Activated naive CD8-positive, alpha-beta T cell treated with anti-CD3 and anti-CD28 coated beads, Interleukin-2, amount 50 U/mL, for 16 hours (primary cell): ENCODE data around the gene SLC39A7.
"Not testable (repeated sequence)": the region's sequence is repeated elsewhere in the genome, so short reads cannot be mapped to it uniquely, and the experiment has no call there.

ENCODE experiments used
- DNase-seq: peaks from one replicate; pipeline ENCODE4 v3.0.0-alpha.2; 2020; ENCODE audit warnings: low read depth, low spot score

The SLC39A7 gene

GRCh38 chr6:33205191-33206026 lies 4.7 kb downstream of the SLC39A7 start:
- no peak for DNase-seq

DNA sequence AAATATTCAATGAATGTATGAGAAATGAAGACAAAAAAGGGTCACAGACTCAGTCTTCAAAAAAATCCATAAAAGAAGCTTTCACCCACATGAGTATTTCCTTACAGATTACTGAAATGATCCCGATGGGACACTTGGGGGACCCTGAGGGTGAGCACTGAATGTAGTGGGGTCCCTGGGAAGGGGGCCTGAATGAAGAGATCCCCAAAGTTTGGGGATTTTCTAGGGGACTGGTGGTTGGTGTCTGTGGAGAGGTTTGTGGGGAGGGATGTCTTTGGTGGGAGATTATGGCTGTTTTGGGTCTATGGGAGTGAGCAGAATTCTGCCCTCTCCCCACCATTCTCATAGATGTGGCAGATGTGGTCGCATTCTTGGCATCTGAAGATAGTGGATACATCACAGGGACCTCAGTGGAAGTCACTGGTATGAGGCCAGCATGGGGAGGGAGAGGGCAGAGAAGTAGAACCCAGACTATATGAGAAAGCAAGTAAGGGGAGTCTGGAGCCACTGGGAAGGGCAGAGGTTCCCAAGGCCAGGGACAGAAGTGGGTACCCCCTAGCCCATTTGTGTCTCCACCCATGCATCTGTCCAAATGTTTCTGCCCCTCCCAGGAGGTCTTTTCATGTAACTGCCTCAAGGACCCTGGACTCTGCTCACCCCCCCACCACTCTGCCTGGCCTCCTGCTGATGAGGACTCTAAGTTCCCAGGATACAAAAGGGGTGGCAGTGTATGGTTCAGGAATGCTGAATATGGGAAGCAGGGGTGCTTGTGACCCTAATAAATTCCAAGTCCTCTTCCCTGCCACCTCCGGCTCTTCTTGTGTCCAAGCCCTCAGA lies 5.6 kb downstream of the SLC39A7 start:
- no peak for DNase-seq

DNA sequence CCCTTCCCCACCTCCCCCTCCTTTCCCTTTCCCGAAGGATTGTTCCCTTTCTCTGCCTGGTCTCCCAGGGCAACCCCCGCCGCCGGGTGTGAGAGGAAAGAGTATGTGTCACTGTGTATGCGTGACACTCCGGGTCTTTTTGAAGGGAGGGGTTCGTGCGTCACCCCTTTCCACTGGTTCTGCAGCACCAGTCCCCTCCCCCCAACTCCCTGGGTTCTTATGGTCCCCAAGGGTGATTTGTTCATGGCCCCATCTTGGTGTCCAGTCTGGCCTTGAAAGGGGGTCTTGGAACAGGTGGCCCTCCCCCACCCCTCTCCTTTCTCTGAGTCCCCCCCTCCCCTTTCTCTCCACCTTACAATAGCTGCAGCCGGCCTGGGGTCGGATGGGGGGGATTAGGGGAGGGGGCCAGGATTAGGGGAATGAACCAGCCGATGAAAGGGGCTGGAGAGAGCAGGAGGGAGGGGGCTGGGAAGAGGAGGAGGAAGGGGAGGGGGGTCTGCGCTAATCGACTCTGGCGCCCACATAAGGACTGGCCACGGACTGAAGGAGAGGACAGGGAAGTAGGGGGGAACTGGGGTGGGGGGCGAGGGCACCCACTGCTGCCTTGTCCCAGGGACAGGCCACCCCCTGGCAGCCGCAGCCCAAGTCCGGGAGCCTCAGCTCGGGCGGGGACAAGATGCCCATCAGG lies 6.3 kb downstream of the SLC39A7 start:
- no peak for DNase-seq

DNA sequence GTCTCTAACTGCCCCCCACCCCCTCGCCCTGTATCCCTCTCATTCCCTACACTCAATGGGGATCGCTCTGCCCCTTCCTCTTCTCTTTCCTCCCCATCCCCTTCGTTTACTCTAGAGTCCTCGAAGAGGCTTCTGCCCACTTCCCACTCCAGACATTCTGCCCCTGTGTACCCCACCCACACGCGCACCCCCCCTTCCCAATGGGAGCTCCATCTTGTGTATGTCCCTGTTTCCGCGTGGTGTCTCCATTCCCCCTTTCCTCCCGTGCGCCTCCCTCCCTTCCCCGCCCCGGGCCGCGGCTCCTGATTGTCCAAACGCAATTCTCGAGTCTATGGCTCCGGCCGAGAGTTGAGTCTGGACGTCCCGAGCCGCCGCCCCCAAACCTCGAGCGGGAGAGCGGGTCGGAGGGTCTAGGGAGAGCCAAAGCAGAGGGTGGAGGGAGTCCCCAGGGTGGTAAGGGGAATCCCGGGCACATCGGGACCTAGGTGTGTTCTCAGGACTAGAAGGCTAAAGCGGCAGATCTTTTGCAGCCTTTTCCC lies 7.0 kb downstream of the SLC39A7 start:
- no peak for DNase-seq

DNA sequence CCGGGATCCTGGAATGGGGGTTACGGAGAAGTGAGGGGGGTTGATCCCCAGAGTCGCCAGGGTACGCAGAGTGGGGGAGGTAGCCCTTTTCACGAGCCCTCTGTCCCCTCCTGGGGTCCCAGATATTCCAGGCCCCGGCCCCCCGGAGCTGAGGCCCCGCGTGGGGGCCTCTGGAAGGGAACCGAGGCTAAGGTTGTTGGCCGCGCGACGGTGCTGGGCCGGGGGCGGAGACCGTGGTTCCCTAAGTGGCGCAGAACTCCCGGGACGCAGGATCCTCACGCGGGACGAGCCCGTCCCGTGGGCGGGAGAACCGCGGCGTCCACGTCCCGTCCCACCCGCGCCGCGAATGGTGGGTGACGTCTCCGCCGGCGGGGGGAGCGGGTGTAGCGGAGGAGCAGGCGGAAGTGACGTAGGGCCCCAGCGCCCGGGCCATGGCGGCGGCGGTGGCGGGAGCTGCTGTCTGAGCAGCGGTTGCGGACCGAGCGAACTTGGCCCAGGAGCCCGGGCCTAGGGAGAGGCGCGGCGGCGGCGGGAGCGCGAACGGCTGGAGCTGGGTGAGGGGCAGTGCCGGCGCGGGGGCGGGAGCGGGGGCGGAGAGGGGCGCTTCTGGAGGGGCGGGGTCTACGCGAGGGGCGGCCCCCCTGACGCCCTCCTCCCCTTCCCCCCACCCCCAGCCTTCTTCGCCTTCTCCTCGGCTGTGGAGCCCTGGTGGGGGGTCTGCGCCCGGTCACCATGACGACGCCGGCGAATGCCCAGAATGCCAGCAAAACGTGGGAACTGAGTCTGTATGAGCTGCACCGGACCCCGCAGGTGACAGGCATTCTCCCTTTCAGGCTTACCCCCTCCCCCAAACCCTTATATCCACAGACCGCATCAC lies 7.7 kb downstream of the SLC39A7 start, which contains the start of gene RING1:
Gene RING1, plus strand, starts transcription at position 410 of the 877 bp plus-strand sequence. Its CDS starts 323 bp downstream, at position 733.
- peak; percentile 72 for DNase-seq

DNA sequence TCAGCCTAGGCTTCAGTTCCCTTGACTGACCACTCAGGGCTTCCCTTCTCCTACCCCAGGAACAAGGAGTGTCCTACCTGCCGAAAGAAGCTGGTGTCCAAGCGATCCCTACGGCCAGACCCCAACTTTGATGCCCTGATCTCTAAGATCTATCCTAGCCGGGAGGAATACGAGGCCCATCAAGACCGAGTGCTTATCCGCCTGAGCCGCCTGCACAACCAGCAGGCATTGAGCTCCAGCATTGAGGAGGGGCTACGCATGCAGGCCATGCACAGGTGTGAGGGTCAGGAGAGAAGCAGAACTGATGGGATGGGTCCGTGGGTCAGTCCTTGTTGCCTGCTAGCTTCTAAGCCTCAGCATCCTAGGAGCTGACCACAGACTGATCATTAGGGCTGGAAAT lies 9.2 kb downstream of the SLC39A7 start:
- DNase-seq: no peak

DNA sequence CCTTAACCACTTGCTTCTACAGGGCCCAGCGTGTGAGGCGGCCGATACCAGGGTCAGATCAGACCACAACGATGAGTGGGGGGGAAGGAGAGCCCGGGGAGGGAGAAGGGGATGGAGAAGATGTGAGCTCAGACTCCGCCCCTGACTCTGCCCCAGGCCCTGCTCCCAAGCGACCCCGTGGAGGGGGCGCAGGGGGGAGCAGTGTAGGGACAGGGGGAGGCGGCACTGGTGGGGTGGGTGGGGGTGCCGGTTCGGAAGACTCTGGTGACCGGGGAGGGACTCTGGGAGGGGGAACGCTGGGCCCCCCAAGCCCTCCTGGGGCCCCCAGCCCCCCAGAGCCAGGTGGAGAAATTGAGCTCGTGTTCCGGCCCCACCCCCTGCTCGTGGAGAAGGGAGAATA lies 10.5 kb downstream of the SLC39A7 start:
- no peak for DNase-seq

GRCh38 chr6:33211666-33212422 lies 11.2 kb downstream of the SLC39A7 start:
- no peak for DNase-seq

DNA sequence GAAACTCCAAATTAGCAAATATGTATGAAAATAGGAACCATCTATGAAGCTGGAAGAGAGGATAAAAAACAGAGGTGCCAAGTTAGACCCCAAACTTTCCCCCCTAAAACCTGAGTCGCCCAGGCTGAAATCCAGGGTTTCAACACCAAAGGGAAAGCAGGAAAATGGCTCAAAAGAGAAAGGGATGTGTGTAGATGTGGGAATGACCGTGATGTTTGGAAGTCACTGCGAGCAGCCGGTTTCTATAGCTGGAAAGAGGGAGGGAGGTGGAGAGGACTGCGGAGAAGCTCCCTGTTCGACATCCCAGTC lies 12.1 kb downstream of the SLC39A7 start:
- DNase-seq: no peak

DNA sequence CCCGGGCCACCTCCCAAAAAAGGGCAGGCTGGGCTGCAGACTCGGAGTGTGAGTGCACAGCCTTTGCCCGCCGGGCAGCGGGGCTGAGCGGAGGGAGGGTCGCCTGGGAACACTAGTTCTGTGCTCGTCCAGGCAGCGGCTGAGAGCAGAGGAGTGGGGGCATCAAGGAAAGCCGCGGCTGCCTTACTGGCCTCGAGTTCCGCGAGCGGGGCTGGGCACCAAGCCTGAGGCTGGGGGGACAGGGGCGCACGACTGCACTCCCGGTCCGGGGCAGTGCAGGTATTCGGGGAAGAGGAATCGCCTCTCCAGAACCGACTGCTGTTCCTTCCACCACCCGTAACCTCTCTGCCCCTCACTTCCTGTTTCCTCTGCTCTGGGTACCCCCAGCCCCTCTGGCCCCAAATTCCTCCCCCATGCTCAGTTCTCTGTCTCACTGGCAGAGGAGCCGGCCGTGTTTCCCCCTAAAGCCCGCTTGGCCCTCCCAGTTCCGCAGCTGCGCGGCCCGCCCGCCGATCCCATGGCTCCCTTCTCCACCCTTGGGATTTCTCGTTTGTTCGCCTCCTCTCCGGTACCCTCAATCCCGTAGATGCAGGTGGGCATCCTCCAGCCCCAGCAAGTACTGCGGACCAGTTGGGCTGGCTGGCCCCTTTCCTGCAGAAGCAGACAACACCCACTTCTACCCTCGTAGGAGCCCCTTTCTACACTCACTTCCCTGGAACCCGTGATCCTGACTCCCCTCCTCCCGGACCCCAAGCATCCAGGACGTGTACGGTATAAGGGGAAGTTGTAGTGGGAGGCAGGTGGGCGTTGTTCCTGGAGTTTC lies 12.7 kb downstream of the SLC39A7 start:
- no peak for DNase-seq

- no peak for DNase-seq
These were observed 13.3 kb downstream of the SLC39A7 start for GRCh38 chr6:33213989-33214335.

GRCh38 chr6:33215271-33216116 lies 14.8 kb downstream of the SLC39A7 start:
- no peak for DNase-seq

- DNase-seq: no peak
These were observed 15.5 kb downstream of the SLC39A7 start for GRCh38 chr6:33216117-33216649.

DNA sequence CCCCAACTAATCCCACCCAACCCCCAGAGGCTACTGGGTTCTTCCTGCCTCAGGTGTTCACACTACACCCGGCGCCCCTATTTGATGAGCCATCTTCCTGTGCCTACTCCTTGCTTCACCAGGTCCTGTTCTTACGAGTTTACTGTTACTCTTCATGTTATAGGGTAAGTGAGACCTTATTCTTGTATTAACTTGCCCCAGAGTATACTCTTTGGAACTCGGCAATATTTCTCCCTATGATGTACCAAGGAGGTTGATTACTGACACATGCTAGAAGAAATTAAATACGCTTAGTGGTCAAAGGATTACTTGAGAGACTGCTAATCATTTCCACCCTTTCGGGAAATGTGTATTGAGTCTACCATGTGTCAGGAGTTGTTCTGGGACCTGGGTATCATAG lies 16.6 kb downstream of the SLC39A7 start:
- no peak for DNase-seq

DNA sequence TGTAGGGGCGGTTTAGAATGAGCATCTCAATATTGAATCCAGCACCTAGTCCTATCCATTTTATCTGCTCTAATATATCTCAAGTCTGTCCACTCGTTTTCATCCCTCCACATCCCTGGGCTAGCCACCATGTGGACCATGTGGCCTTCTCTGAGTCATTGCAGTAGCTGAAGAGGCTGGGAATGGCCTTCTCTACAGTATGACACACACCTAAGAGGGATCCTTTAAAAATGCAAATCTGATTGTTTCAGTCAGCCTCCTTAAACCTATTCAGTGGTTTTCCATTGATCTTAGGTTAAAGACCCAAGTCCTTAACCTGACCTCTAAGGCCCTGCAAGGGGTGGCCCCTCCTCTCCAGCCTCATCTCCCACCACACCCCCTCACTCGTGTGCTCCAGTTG lies 17.0 kb downstream of the SLC39A7 start:
- no peak for DNase-seq

GRCh38 chr6:33226503-33227120 lies 25.9 kb downstream of the SLC39A7 start:
- not testable (repeated sequence) for DNase-seq

DNA sequence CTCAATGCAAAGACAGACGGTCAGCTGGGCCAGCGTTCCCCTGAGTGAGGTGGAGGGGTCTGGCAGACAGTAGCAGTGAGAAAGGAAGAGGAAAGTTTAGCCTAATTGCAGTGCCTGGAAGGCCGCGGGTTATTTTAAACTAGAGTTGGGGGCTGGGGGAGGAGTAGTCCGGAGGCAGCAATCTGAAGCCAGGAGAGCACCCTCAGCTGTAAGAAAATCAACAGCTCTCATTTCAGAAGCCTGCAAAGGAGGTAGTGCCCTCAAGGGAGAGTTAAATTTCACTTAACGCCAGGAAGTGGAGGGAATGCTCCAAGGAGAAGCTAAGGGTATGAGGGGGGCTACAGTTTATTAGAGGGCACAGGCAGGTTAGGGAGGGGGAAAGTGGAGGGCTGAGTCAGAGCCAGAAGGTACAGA lies 34.6 kb downstream of the SLC39A7 start:
- DNase-seq: no peak

GRCh38 chr6:33236328-33236727 lies 35.7 kb downstream of the SLC39A7 start:
- no peak for DNase-seq
